ENCODE measurements around the gene KANSL1. TPM values are rescaled to one million over a fixed set of nuclear protein-coding genes. Genes with fewer than 3 reads are reported as not detected.
"Not testable (repeated sequence)": the region's sequence is repeated elsewhere in the genome, so short reads cannot be mapped to it uniquely, and the experiment has no call there.

Gene KANSL1
- total RNA-seq, 1 donor from 2014 or later: 129 TPM

DNA sequence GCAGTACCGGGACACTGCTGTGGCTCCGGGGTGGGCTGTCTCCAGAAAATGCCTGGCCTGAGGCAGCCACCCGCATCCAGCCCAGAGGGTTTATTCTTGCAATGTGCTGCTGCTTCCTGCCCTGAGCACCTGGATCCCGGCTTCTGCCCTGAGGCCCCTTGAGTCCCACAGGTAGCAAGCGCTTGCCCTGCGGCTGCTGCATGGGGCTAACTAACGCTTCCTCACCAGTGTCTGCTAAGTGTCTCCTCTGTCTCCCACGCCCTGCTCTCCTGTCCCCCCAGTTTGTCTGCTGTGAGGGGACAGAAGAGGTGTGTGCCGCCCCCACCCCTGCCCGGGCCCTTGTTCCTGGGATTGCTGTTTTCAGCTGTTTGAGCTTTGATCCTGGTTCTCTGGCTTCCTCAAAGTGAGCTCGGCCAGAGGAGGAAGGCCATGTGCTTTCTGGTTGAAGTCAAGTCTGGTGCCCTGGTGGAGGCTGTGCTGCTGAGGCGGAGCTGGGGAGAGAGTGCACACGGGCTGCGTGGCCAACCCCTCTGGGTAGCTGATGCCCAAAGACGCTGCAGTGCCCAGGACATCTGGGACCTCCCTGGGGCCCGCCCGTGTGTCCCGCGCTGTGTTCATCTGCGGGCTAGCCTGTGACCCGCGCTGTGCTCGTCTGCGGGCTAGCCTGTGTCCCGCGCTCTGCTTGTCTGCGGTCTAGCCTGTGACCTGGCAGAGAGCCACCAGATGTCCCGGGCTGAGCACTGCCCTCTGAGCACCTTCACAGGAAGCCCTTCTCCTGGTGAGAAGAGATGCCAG is 181.3 kb downstream of the KANSL1 start:
- H3K4me3 Mint-ChIP-seq: no peak overlapping the region
- no peaks in the 10 kb centered on the region for H3K9me3 Mint-ChIP-seq
- no peaks in the 10 kb centered on the region for H3K27me3 Mint-ChIP-seq
- no peak for TF ChIP-seq CTCF (conservative IDR thresholded peaks at IDR 0.05)
- H3K27ac Mint-ChIP-seq: no peak overlapping the region
- no peak for DNase-seq (ENCODE audit: extremely low spot score, unreplicated experiment)
- H3K36me3 Mint-ChIP-seq: no peaks in the 10 kb centered on the region
- peaks cover 4% of the 10 kb centered on the region for H3K4me1 Mint-ChIP-seq (ENCODE audit: unreplicated experiment)

DNA sequence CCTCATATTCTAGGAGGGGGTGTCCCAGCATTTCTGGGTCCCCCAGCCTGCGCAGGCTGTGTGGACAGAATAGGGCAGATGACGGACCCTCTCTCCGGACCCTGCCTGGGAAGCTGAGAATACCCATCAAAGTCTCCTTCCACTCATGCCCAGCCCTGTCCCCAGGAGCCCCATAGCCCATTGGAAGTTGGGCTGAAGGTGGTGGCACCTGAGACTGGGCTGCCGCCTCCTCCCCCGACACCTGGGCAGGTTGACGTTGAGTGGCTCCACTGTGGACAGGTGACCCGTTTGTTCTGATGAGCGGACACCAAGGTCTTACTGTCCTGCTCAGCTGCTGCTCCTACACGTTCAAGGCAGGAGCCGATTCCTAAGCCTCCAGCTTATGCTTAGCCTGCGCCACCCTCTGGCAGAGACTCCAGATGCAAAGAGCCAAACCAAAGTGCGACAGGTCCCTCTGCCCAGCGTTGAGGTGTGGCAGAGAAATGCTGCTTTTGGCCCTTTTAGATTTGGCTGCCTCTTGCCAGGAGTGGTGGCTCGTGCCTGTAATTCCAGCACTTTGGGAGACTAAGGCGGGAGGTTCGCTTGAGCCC is 182.5 kb downstream of the KANSL1 start:
- H3K27ac Mint-ChIP-seq: no peak overlapping the region
- no peak for TF ChIP-seq CTCF (conservative IDR thresholded peaks at IDR 0.05)
- H3K9me3 Mint-ChIP-seq: no peaks in the 10 kb centered on the region
- peaks cover 4% of the 10 kb centered on the region for H3K4me1 Mint-ChIP-seq (ENCODE audit: unreplicated experiment)
- H3K27me3 Mint-ChIP-seq: no peaks in the 10 kb centered on the region
- H3K4me3 Mint-ChIP-seq: no peak overlapping the region
- no peak for DNase-seq (ENCODE audit: extremely low spot score, unreplicated experiment)
- H3K36me3 Mint-ChIP-seq: no peaks in the 10 kb centered on the region

GRCh38 chr17:46009681-46010596 is 183.3 kb downstream of the KANSL1 start:
- Mint-ChIP-seq H3K9me3 (no peaks in the 10 kb centered on the region), H3K4me3 (no peak overlapping the region), H3K36me3 (no peaks in the 10 kb centered on the region), H3K27me3 (no peaks in the 10 kb centered on the region), H3K27ac (no peak overlapping the region), H3K4me1 (ENCODE audit: unreplicated experiment) (peaks cover 4% of the 10 kb centered on the region)
- no peak for DNase-seq (ENCODE audit: extremely low spot score, unreplicated experiment)
- TF ChIP-seq CTCF (conservative IDR thresholded peaks at IDR 0.05): no peak

DNA sequence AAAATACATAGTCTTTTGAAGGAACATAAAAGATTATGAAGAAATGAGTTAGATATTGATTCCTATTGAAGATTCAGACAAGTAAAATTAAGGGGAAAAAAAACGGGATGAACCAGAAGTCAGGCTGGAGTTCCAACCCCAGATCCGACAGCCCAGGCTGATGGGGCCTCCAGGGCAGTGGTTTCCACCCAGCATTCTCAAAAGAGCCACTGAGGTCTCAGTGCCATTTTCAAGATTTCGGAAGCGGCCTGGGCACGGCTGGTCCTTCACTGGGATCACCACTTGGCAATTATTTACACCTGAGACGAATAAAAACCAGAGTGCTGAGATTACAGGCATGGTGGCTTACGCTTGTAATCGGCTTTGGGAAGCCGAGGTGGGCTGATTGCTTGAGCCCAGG is 184.6 kb downstream of the KANSL1 start:
- Mint-ChIP-seq H3K27me3 (no peaks in the 10 kb centered on the region), H3K27ac (no peak overlapping the region), H3K9me3 (no peaks in the 10 kb centered on the region), H3K4me3 (no peak overlapping the region), H3K36me3 (no peaks in the 10 kb centered on the region), H3K4me1 (ENCODE audit: unreplicated experiment) (peaks cover 1% of the 10 kb centered on the region)
- DNase-seq (ENCODE audit: extremely low spot score, unreplicated experiment): no peak
- no peak for TF ChIP-seq CTCF (conservative IDR thresholded peaks at IDR 0.05)

DNA sequence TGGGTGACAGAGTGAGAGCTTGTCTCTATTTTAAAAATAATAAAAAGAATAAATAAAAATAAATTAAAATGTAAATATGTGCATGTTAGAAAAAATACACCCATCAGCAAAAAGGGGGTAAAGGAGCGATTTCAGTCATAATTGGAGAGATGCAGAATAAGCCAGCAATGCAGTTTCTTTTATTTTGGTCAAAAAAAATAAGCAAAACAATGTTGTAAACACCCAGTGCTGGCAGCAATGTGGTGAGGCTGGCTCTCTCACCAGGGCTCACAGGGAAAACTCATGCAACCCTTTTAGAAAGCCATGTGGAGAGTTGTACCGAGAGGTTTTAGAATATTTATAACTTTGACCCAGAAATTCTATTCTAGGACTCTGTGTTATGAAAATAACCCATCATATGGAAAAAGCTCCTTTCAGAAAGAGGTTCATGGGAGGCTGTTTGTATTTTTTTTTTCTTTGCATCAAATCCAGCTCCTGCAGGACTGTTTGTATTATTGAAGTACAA is 185.7 kb downstream of the KANSL1 start:
- H3K27me3 Mint-ChIP-seq: no peaks in the 10 kb centered on the region
- H3K27ac Mint-ChIP-seq: no peak overlapping the region
- H3K4me1 Mint-ChIP-seq (ENCODE audit: unreplicated experiment): no peaks in the 10 kb centered on the region
- no peak for TF ChIP-seq CTCF (conservative IDR thresholded peaks at IDR 0.05)
- H3K36me3 Mint-ChIP-seq: no peaks in the 10 kb centered on the region
- no peaks in the 10 kb centered on the region for H3K9me3 Mint-ChIP-seq
- no peak overlapping the region for H3K4me3 Mint-ChIP-seq
- no peak for DNase-seq (ENCODE audit: extremely low spot score, unreplicated experiment)

DNA sequence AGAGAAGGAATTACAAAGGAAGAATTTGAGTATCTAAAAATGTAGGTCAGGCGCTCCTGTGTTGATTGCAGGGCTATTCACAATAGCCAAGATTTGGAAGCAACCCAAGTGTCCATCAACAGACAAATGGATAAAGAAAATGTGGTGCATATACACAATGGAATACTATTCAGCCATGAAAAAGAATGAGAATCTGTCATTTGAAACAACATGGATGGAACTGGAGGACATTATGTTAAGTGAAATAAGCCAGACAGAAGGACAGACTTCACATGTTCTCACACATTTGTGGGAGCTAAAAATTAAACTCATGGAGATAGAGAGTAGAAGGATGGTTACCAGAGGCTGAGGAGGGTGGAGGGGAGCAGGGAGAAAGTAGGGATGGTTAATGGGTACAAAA is 187.1 kb downstream of the KANSL1 start:
- H3K9me3 Mint-ChIP-seq; H3K27ac Mint-ChIP-seq; H3K4me1 Mint-ChIP-seq (ENCODE audit: unreplicated experiment); DNase-seq (ENCODE audit: extremely low spot score, unreplicated experiment); H3K4me3 Mint-ChIP-seq; H3K27me3 Mint-ChIP-seq; H3K36me3 Mint-ChIP-seq: not testable (repeated sequence)
